ENCODE measurements around the gene AGPAT2. TPM values are rescaled to one million over a fixed set of nuclear protein-coding genes. Genes with fewer than 3 reads are reported as not detected.

The AGPAT2 gene
- total and polyA plus RNA-seq, 2 donors (not counting 1 experiment from before 2014, with no cell fraction given), result 25.1 to 28.4 TPM

DNA sequence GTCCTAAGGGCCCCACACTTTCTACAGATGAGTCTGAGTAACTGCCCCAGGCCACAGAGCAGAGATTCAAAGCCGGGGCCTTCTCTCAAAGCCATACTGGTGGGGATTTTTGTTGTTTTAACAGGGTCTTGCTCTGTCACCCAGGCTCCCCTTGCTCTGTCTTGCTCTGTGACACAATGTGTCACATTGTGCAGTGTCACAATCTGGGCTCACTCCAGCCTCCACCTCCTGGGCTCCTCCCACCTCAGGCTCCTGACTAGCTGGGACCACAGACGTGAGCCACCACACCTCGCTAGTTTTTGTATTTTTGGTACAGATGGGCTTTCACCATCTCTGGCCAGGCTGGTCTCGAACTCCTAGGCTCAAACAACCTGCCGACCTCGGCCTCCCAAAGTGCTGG lies 8.6 kb downstream of the AGPAT2 start:
- CTCF ChIA-PET, result no interaction called here
- 83% methylated on average over 5 of the region's 6 CpGs for WGBS (ENCODE audit: insufficient coverage)
- Histone ChIP-seq H2AFZ (ENCODE audit: insufficient read depth, low read depth, low read length, poor library complexity, severe bottlenecking) (no peak overlapping the region), H3K4me1 (ENCODE audit: control insufficient read depth in 2 of 2, insufficient read depth in 2 of 2, low read length in 2 of 2) (no peaks in the 10 kb centered on the region), H3K27me3 (replicated peaks in 1 of 4; ENCODE audit: control extremely low read depth in 1 of 4, control insufficient read depth in 3 of 4, insufficient read depth in 4 of 4, low read length in 3 of 4) (no peaks in the 10 kb centered on the region), H4K20me1 (ENCODE audit: control insufficient read depth, insufficient read depth, low read length, poor library complexity, severe bottlenecking) (peaks cover 50% of the 10 kb centered on the region), H3K36me3 (replicated peaks in 1 of 2; ENCODE audit: control extremely low read depth in 1 of 2, control insufficient read depth in 1 of 2, extremely low read depth in 1 of 2, insufficient read depth in 2 of 2, low read length in 1 of 2) (peaks cover 0 to 10% of the 10 kb centered on the region in 2 experiments), H3K79me2 (ENCODE audit: control insufficient read depth, insufficient read depth, low read length) (peaks cover 3% of the 10 kb centered on the region), H3K4me2 (replicated peaks; ENCODE audit: low read depth, low read length, poor library complexity, severe bottlenecking) (no peak overlapping the region), H3K9me3 (ENCODE audit: control extremely low read depth in 1 of 3, control insufficient read depth in 2 of 3, insufficient read depth in 1 of 3, low read length in 2 of 3) (no peaks in the 10 kb centered on the region), H3K27ac (ENCODE audit: low read length in 2 of 2) (no peak overlapping the region), H3K4me3 (ENCODE audit: control extremely low read depth in 1 of 5, extremely low read depth in 1 of 5, insufficient read depth in 1 of 5, low read depth in 2 of 5, low read length in 4 of 5) (no peak overlapping the region), H3K9ac (ENCODE audit: low read length) (no peak overlapping the region)
- Mint-ChIP-seq H3K4me3 (no peak overlapping the region), H3K27me3 (no peaks in the 10 kb centered on the region), H3K4me1 (no peaks in the 10 kb centered on the region), H3K27ac (no peak overlapping the region), H3K9me3 (ENCODE audit: insufficient read depth) (no peaks in the 10 kb centered on the region)
- TF ChIP-seq CTCF (IDR thresholded peaks at IDR 0.05) (no peak), EZH2 (IDR thresholded peaks at IDR 0.05; ENCODE audit: borderline replicate concordance, insufficient read depth, low read depth, low read length, poor library complexity, severe bottlenecking) (no peak)
- DNase-seq (no peak), ATAC-seq (ENCODE audit: low read depth) (no peak)
- POLR2A ChIA-PET, result no interaction called here
- intact Hi-C loops (cut with micrococcal nuclease), result no loop called here

DNA sequence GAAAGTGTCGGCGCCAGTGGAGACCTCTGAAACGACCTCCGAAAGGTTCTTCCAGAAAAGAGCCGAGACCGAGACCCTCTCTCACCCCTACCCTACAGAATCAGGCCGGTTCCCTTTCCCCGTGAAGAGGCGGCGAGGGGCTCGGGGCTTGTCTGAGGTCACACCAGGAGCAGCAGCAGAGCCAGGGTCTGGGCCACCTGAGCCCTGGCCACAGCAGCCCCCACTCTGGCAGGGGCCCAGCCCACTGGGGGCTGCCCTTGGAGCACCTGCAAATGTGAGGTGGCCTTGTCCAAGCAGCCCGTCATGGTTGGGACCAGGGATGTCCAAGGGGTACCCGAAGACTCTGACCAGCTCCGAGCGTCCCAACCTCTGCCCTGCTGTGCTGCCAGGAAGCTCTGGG lies 9.2 kb downstream of the AGPAT2 start:
- Histone ChIP-seq H3K27me3 (replicated peaks in 1 of 4; ENCODE audit: control extremely low read depth in 1 of 4, control insufficient read depth in 3 of 4, insufficient read depth in 4 of 4, low read length in 3 of 4) (no peaks in the 10 kb centered on the region), H3K9me3 (ENCODE audit: control extremely low read depth in 1 of 3, control insufficient read depth in 2 of 3, insufficient read depth in 1 of 3, low read length in 2 of 3) (no peaks in the 10 kb centered on the region), H3K4me1 (ENCODE audit: control insufficient read depth in 2 of 2, insufficient read depth in 2 of 2, low read length in 2 of 2) (no peaks in the 10 kb centered on the region), H3K27ac (ENCODE audit: low read length in 2 of 2) (no peak overlapping the region), H3K4me3 (ENCODE audit: control extremely low read depth in 1 of 5, extremely low read depth in 1 of 5, insufficient read depth in 1 of 5, low read depth in 2 of 5, low read length in 4 of 5) (no peak overlapping the region), H3K79me2 (ENCODE audit: control insufficient read depth, insufficient read depth, low read length) (peaks cover 3% of the 10 kb centered on the region), H2AFZ (ENCODE audit: insufficient read depth, low read depth, low read length, poor library complexity, severe bottlenecking) (no peak overlapping the region), H3K9ac (ENCODE audit: low read length) (no peak overlapping the region), H4K20me1 (ENCODE audit: control insufficient read depth, insufficient read depth, low read length, poor library complexity, severe bottlenecking) (peaks cover 44% of the 10 kb centered on the region), H3K4me2 (replicated peaks; ENCODE audit: low read depth, low read length, poor library complexity, severe bottlenecking) (no peak overlapping the region), H3K36me3 (replicated peaks in 1 of 2; ENCODE audit: control extremely low read depth in 1 of 2, control insufficient read depth in 1 of 2, extremely low read depth in 1 of 2, insufficient read depth in 2 of 2, low read length in 1 of 2) (peaks cover 0 to 12% of the 10 kb centered on the region in 2 experiments)
- DNase-seq (no peak), ATAC-seq (ENCODE audit: low read depth) (no peak)
- ChIA-PET POLR2A (no interaction called here), CTCF (no interaction called here)
- no peak overlapping the region for H3K27ac Mint-ChIP-seq
- intact Hi-C loops (cut with micrococcal nuclease), result no loop called here
- 95% methylated on average over 15 of the region's 15 CpGs for whole genome bisulfite sequencing (ENCODE audit: insufficient coverage)
- no peak overlapping the region for H3K4me3 Mint-ChIP-seq
- no peak for TF ChIP-seq CTCF (IDR thresholded peaks at IDR 0.05)
- no peak for TF ChIP-seq EZH2 (IDR thresholded peaks at IDR 0.05; ENCODE audit: borderline replicate concordance, insufficient read depth, low read depth, low read length, poor library complexity, severe bottlenecking)
- no peaks in the 10 kb centered on the region for H3K9me3 Mint-ChIP-seq (ENCODE audit: insufficient read depth)
- no peaks in the 10 kb centered on the region for H3K4me1 Mint-ChIP-seq
- no peaks in the 10 kb centered on the region for H3K27me3 Mint-ChIP-seq

Measured in B cell (primary cell).